IPS-NIHi7 (cell line): ENCODE results near the gene PTPN3.

Source experiments
- DNase-seq: peaks from one replicate; pipeline ENCODE4 v3.0.0; 2012; ENCODE audit warnings: mixed read lengths; ENCODE audit errors: extremely low spot score

PTPN3 gene

DNA sequence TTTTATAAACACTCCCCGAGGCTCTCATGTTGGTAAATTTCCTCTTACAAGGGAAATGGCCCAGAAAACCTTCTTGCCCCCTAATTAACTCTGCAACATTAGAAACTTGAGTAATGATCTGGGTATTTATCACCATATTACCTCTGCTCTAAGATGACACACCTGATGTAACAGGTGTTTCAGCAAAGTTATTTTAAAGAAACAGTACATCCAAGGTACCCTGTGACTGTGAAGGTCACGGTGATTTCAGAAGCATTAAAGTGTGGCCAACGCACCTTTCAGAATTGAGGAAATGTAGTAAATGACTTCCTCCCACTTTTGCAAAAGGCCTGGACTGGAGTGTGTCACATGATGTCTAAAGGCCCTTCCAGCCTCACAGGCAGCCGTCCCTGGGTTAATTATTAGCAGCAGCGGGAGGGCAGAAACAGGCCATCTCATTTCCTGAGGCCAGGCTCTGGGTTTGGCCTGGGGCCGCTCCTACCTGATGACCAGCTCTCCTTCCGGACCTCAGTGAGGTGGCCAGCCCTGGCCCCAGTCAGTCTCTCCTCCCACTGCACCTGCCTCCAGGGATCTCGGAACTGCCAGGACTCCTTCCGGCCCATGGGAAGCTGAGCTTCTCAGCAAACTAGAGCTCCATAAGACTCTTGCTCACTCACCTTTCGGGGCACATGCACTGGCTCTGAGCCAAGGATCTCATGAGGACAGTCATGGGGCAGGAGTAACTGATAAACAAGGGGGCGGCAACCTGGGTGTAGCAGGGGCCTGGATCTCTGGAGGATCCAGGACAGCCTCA, 20.7 kb downstream of the PTPN3 start:
- DNase-seq, result peak; percentile 39

DNA sequence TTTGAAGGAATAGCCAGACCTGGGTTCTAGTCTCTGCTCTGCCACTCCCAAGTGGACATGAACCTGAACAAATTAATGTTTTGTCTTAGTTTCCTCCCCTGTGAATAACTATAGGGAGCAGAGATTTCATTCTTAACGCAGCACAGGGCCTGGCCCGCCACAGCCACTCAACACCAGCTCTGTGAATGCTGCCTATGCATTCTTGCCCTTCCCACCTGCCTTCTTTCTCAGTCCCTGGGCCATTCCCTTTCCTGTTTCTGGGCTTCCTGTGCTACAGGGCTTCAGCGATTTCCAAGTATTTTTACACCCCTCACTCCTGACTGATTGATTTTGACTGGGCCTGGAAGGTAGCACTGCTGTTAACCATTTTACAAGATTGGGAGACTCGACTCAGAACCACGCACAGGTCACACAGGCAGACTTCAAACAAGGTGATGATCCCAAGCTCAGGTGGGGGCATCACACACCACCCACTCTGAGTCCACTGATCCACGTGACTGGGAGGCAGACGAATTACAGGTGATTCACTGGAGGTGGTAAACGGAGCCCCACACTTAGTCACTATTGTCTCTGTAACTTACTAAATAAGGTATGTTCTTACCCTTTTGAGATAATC, 21.4 kb downstream of the PTPN3 start:
- DNase-seq, result no peak

DNA sequence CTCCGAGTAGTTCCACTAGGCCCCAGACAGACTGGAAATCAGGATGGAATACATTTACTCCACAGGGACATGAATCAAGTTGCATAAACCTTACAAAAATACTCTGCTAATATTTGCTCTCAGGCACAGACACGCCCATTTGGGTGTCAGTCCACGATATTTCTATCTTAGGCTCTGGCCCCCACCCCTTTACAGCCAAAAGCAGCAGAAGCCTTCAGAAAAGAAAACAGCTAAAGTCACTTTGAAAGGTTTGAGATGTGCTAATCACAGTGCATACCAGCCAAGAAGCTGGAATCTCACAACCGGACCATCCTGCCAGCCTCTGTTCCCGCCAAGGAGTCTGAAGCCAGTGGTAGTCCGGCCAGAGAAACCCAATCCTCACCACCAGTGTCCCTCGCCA, 22.6 kb downstream of the PTPN3 start:
- no peak for DNase-seq

DNA sequence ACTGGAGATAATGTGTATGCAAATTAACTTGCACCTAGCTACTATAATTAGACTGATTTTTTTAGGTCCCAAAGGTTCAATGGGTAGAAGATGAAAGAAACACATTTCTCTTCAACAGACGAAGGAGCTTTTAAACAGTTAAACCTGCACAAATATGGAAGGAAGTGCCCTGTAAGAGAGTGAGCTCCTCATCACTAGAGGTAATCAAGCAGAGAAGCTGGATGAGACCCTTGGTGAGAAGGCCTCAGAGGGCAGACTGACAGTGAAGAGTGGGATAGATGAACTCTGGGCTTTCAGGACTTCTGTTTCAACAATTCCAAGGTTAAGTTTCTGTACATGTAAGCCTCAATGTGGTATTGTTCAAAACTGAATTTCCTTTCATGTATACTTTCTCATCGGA, 23.2 kb downstream of the PTPN3 start:
- DNase-seq, result no peak

DNA sequence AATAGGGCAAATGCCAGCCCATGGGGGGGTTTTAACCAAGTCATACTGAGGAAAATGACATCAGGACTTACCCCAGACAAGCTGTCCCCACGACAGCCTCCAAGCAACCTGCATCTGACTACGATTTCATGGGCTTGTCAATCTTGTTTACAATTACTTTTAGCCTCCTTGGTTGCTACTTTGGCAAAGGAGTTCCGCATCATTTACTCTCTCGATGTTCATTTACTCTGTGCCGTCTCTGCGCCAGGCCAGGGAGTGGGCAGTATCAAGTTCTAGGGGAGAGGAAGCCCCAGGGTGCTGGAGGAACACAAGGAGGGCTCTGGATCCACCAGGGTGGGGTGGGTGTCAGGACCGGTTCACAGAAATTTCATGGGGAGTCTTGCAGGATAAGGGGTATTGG, 23.9 kb downstream of the PTPN3 start:
- DNase-seq, result no peak

DNA sequence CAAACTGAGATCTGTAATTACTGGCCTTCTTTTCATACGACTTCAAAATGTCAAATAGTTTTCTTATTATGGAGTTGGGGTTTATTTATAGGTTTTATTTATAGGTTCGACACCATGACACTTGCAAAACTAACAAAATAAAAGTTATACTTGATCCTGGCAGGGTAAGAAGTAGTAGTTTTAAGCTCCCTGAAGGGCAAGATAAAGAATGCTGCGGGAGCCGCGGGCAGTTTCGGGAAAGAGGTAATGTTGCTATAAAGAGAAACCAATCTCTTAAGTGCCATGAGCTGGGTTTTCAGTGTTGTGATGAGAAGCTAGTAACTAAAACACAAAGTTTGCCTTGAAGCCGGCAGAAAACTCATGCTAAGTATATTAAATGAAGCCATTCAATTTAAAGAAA, 24.8 kb downstream of the PTPN3 start:
- DNase-seq, result no peak

DNA sequence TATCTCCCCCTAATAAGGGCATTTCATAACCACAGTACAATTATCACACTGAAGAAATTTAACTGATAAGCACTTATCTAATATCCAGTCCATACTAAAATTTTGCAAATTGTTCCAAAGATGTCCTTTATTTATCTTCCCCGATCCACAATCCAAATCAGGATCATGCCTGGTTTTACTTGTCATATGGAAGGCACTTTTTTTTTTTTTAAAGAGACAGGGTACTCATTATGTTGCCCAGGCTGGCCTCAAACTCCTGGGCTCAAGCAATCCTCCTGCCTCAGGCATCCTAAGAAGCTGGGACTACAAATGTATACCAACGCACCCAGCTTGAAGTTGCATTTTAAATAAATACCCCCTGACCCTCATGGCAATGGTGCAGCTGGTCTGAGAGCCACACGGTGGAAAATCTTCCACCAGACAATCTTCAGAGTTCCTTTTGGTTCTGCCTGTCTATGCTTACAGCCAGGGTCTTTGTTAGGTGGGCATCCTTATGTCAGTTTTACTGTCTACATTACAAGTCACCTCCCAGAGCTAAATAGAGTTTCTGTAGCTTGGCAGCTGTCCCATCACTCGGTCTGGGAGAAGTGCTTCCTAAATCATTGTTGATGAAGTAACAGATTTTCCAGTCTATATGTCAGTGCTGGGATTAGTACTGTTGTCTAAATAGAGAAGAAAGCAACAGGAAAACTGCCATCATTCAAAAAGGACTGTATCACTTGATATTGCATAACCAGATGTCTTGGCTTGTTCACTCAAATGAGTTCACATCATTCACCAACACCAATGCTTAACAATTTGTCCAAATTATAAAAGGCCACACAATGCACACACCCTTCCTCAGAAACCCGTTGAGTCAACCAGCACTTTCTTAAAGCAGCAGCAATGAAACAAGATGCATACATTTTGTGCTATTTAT, 26.4 kb downstream of the PTPN3 start:
- DNase-seq, result no peak

DNA sequence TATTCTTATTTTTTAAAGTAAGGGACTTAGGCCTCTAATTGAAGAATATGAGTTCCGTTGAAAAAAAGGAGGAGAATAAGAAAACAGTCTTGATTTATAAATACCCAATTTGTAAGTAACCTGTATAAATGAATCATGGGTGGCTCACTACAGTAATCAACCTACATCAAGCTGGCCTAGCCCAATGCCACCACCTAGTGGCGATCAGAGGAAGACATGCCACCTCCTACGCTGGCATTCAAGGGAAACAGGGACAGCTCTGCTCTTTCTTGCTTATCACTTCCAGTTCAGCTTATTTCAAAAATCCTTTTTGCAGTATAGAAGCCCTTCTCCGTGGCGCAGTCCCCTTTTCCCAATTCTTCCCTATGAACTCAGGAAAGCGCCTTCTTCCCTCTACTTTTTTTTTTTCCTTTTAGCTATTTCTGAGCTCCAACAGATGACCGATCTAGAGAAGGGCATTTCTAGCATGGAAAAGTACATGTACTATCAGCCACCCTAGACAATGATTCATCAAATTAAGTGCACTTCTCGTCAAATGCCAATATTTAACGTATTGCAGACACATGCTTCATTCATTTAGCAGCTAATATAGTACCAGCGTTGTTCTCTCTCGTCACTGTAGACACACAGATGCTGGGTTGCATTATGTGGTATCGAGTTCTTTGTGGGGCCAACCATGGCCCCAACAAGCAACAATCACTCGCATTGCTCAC, 28.3 kb downstream of the PTPN3 start:
- peak; percentile 81 for DNase-seq

DNA sequence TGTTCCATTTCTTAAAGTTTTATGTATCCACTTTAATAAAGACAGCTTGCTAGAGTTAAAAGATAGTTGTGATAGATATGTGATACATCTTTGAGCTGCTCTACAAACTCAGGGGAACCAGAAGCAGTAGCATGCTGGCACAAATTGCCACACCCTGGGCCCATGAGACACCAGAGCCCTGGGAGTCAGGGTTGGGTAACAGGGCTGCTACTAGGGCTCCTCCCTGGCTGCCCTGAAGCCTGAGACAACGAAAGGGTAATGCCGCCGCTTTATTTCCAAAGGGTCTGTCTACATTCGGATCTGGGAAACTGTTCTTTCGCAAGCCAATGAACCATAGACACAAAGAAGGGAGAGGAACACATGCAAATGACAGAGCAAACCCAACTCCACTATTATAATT, 29.2 kb downstream of the PTPN3 start:
- no peak for DNase-seq

DNA sequence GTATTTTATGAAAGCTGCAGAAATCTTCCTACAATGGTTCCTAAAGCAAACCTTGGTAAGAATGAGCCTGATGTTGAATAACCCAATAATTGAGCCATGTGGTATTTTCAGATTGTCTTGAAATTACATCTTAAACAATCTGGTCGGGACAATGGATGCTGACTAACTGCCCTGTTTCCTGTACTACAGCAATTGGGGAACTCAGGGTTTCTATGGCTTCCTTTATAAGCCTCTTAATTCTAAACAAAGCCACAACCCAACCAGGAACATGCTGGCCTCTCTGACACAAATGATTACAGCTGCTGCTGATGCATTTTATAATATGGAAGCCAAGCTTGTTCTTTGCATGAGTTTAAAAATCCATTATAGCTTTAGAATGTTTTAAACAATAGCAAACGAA, 30.2 kb downstream of the PTPN3 start:
- no peak for DNase-seq

DNA sequence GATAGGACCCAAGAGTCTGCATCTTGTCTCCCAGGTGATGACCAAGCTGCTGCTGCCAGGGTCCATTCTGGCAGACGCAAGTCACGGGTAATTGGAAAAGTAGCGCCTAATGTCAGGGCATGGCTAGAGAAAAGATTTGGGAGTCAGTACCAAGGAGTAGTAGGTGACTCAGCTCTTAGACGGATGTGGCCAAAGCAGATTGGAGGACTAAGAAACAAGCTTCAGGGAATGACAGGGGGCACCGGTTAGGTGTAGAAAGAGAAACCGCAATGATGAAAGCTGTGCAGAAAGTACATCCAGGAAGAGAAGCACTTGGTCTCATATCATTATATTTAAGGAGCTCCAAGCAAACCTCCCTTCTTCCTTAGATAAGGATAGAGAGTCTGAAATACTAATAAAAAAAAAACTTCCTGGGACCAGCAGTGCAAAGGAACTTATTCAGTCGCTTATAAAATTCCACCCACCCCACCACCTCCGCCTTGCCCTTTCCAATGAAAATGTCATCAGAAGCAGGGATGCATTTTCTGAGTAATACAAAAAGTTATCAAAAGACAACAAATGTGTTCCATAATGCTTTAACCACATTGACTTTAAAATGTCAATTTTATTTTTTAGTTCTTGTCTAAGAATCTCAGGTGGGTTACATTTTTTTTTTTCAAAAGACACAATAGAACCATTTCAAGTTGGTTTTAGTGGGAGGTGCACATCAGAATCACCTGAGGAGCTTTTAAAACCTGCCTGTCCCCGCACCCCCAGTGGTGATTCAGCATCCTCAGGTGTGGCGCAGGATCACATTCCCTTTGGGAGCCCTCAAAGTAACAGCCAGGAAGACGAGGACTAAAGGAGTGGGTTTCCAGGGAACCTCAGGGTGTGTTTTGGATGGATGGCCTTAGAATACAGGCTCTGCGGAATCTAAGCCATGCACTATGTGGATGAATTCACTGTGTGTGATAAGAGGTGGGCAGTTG, 31.2 kb downstream of the PTPN3 start:
- no peak for DNase-seq

DNA sequence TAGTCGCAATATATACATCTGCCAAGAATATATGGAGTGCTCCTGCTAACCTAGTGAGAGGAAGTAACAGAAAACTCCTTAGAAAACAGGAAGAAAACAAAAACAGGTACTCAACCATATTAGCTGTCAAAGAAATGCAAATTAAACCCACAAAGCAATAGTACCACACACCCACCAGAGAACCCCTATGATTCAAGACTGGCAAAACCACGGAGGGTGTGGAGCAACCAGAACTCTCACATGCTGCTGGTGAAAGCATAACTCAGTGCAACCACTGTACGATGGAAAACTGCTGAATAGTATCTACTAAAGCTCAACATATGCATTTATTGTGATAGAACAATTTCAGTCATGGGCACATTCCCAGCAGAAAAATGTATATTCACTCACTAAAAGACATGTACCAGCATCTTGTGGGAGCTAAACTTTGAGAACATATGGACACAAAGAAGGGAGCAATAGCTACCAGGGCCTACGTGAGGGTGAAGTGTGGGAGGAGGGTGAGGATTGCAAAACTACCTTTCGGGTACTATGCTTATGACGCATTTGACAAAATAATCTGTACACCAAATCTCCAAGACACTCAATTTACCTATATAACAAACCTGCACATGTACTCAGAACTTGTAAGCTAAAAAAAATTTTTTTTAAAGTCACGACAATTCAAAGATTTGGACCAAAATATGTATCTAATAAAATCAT, 34.0 kb downstream of the PTPN3 start:
- DNase-seq, result no peak

DNA sequence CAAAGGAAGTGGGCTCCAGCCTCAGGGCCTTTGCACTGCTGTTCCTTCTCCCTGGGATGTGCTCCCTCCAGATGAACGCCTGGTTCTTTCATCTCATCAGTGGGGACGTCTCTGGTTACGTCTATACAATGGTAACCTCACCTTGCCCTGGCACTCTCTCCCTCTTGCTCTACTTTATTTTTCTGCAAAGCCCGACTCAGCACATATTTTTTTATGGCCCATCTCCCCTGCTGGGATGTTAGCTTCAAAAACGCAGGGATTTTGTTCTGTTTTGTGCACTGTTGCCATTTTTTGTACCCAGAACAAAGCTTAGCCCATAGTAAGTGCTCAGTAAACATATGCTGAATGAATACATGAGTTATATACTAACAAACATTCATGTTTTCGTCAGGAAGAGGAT, 37.5 kb downstream of the PTPN3 start:
- no peak for DNase-seq

DNA sequence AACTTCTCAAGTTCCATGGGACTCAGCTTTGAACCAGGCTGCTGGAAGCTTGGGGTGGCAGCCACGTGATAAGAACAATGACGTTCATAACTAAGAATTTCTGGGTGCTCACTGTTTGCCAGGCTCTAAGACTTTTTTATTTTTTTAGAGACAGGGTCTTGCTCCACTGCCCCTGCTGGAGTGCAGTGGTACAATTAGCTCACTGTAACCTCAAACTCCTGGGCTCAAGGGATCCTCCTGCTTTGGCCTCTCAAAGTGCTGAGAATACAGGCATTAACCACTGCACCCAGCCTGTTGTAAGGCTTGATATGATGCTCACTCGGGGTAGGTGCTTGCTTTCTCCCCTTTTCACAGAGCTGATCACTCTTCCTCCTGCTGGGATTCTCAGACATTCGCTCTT, 38.7 kb downstream of the PTPN3 start:
- no peak for DNase-seq

DNA sequence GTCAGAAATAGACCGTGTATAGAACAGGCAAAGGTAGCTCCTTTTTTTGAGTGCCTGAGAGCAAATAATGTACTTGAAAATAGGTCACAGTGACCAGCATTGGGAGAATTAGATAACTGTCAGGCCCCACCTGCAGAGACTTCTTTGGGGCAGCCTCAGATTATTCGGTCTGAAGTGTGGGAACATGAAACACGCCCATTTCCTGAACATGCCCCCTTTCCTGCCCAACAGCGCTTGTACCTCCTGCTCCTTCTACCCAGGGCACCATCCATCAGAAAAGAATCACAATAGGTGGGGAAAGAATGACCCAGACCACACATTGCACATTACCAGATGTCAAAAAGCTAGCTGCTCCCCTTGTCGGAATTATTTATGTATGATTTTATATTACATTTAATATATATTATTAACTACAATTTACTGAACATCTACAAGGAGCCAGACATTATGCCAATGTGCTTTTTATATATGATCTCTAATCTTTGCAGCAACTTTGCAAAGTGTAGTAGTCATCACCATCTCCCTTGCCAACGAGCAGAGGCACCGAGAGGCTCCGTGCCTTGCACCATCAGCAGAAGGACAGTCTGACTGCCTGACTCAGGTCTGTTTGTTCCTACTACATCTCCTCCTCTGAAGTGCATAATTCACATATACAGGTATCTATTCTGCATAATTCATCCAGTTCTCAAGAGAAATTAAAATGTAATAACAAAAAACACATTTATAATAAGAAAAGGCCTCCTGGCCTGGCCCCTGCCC, 39.5 kb downstream of the PTPN3 start:
- no peak for DNase-seq

DNA sequence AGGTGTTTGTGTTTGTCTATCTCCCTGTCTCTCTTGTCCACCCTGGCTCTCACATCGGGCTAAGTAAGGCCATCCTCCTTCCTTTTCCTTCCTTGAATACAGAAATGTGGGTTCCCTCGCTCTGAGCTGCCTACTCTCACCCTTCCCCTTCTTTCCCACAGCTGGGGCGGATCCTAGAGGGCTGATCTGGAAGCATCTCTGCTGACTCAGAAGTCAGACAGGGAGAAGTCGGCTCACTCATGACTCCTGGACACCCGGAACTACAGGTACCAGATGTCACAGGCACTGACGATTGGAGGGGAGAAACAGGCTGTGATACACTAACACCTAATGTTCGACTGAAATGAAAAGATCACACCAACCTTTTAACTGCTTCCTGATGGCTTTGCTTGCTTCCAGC, 41.3 kb downstream of the PTPN3 start:
- no peak for DNase-seq

DNA sequence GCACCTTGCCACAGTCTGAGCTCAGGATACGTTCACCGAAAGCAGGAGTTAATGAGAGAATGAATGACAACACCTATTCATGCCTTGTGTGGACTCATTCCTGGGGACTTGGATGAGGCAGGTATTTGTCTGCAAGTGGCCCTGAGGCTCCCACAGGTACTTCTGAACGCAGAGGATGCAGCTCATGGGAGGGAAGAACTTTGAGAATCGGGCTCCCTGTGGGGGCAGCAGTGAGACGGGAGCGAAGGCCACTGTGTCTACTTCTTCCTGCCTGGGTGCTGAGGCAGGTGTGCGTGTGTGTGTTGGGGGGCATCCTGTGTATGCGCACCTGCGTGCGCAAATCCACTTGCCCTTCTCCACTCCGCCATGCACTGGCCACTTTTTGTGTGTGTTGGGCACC, 42.2 kb downstream of the PTPN3 start:
- DNase-seq, result peak; percentile 41

DNA sequence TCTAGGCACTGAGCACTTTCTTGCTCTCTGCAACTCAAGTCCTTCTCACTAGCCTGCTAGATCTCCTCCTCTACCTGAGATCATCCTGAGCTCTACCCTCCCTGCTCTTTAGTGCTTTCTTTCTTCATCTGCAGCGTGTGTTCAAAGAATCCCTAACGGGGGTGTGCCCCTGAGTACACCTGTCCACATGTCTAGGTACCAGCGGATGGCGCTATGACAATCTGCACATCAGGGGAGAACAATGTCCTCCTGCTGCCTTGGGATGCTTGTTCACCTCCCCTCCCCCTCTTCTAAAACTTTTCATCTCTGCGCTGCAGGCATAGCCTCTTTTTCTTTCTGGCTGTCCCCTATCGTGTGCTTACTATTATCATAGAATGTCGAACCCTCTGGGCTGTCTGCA, 42.7 kb downstream of the PTPN3 start:
- DNase-seq, result peak; percentile 28

DNA sequence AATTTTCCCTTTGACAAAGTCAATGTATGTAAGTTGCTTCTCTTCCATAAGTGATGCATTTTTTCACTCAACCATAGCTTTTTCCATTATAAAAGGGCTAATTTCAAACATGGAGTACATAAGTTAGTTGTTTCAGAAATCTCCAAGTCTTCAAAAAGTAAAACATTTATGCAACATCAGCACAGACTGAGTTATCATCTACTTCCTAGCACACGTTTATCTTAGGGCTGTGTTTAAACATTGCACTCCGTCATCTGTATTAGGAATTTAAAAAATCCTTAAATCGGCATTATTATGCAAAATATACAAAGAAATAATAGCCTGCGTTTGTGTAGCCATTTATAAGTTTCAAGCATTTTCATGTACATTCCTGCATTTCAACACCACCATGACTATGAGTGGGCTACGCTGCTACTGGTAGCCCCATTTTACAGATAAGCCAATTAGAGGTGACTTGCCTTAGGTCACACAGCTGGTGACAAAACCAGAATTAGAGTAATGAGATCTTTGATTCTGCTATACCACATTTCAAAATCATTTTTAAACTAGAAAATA, 43.4 kb downstream of the PTPN3 start:
- no peak for DNase-seq
